Thoracic aorta (tissue), 2 donors: Measurements from ENCODE around the gene GLS2. TPM values are rescaled to one million over a fixed set of nuclear protein-coding genes. Genes with fewer than 3 reads are reported as not detected.

ENCODE experiments used
- ATAC-seq: fragments of 150-250 bp; one replicate; pipeline ENCODE4 v1.8.0; 2017; ENCODE audit warnings: low read depth; ENCODE audit not compliant: insufficient number of reproducible peaks, low FRiP score
- DNase-seq: peaks from one replicate; pipeline ENCODE4 v3.0.0-alpha.2; 2020; ENCODE audit warnings: low spot score
- H3K27ac ChIP-seq, 2 donors: fragments of 200-600 bp; sonication (generic); 1 replicate in 1 of 2; 2 replicates in 1 of 2; pipeline ENCODE4 v1.5.1; 2016; ENCODE audit warnings: mild to moderate bottlenecking in 2 of 2, moderate library complexity in 2 of 2
- H3K27me3 ChIP-seq: fragments of 200-600 bp; sonication (generic); replicated peaks from 2 replicates; pipeline ENCODE4 v1.6.0; 2016; ENCODE audit warnings: mild to moderate bottlenecking; ENCODE audit not compliant: insufficient read depth
- H3K36me3 ChIP-seq: fragments of 200-600 bp; sonication (generic); one replicate; pipeline ENCODE4 v1.5.1; 2016
- H3K4me1 ChIP-seq, 2 donors: fragments of 200-600 bp; sonication (generic); 1 replicate in 1 of 2; 2 replicates in 1 of 2; pipeline versions ENCODE4 v1.5.1 to v1.6.0; 2016; ENCODE audit warnings: low read depth in 2 of 2, mild to moderate bottlenecking in 1 of 2; ENCODE audit not compliant: control insufficient read depth in 1 of 2
- H3K4me3 ChIP-seq: fragments of 200-600 bp; sonication (generic); 2 replicates; pipeline ENCODE4 v1.5.1; 2016; ENCODE audit warnings: mild to moderate bottlenecking
- H3K9me3 ChIP-seq: fragments of 200-600 bp; sonication (generic); 2 replicates; pipeline ENCODE4 v1.5.1; 2016
- CTCF ChIP-seq: fragments of 200-600 bp; sonication (generic); IDR thresholded peaks from one replicate; pipeline ENCODE4 v1.5.1; 2019; ENCODE audit warnings: antibody characterized with exemption
- total RNA-seq, 2 donors: library from RNA; depleted of rRNA; stranded (reverse); fragments of >200 nt; gene quantifications; one replicate each; pipeline versions ENCODE4 v1.1.0 to v1.2.3, GENCODE V29; 2016

Gene GLS2
- total RNA-seq, result under 1 TPM in 1 of 2 donors, not detected in 1; 0.85 TPM

- no peaks in the 10 kb centered on the region for H3K9me3 ChIP-seq
- H3K36me3 ChIP-seq, result no peaks in the 10 kb centered on the region
- H3K27ac ChIP-seq, result no peak within 1 kb of the TSS
- H3K27me3 ChIP-seq, result no peaks in the 10 kb centered on the region
- peaks cover 3 to 10% of the 10 kb centered on the region in 2 donors for H3K4me1 ChIP-seq
- H3K4me3 ChIP-seq, result peak within 1 kb of the TSS; percentile 84
- no peak for TF ChIP-seq CTCF
- ATAC-seq, result peak; percentile 74
- peak; percentile 31 for DNase-seq
Measured at GRCh38 chr12:56488041-56488955, at the start of gene GLS2. GLS2 (minus strand) TSS chr12:56488161; CDS start chr12:56488118, 43 bp downstream.

- no peaks in the 10 kb centered on the region for H3K27me3 ChIP-seq
- H3K9me3 ChIP-seq, result no peaks in the 10 kb centered on the region
- H3K27ac ChIP-seq, result no peak overlapping the region
- no peaks in the 10 kb centered on the region for H3K36me3 ChIP-seq
- no peak for ATAC-seq
- TF ChIP-seq CTCF, result no peak
- no peak overlapping the region for H3K4me3 ChIP-seq
- no peak for DNase-seq
- H3K4me1 ChIP-seq, result peaks cover 0 to 6% of the 10 kb centered on the region in 2 donors
Measured at GRCh38 chr12:56537546-56537945, 49.6 kb upstream of the GLS2 start.

- peaks cover 8 to 31% of the 10 kb centered on the region in 2 donors for H3K4me1 ChIP-seq
- H3K9me3 ChIP-seq, result no peaks in the 10 kb centered on the region
Measured at GRCh38 chr12:56530390-56531055, 42.6 kb upstream of the GLS2 start.

GRCh38 chr12:56529656-56530055 is 41.7 kb upstream of the GLS2 start:
- ATAC-seq, result no peak
- peaks cover 12 to 39% of the 10 kb centered on the region in 2 donors for H3K4me1 ChIP-seq

More at GRCh38 chr12:56530390-56531055, 42.6 kb upstream of the GLS2 start:
- no peaks in the 10 kb centered on the region for H3K27me3 ChIP-seq
- TF ChIP-seq CTCF, result no peak
- no peak for ATAC-seq
- no peak for DNase-seq
- no peak overlapping the region for H3K4me3 ChIP-seq
- no peaks in the 10 kb centered on the region for H3K36me3 ChIP-seq
- H3K27ac ChIP-seq, result no peak overlapping the region

More at GRCh38 chr12:56529656-56530055, 41.7 kb upstream of the GLS2 start:
- no peak for TF ChIP-seq CTCF
- no peaks in the 10 kb centered on the region for H3K36me3 ChIP-seq
- no peaks in the 10 kb centered on the region for H3K27me3 ChIP-seq
- DNase-seq, result no peak
- no peaks in the 10 kb centered on the region for H3K9me3 ChIP-seq
- H3K4me3 ChIP-seq, result no peak overlapping the region
- H3K27ac ChIP-seq, result no peak overlapping the region
